Lower lobe of right lung (tissue), 2 donors: Measurements from ENCODE around the gene SRGAP3. TPM values are rescaled to one million over a fixed set of nuclear protein-coding genes. Genes with fewer than 3 reads are reported as not detected.

Source experiments
- ATAC-seq, 2 donors: fragments of 200-7000 bp; cut with Tn5 transposase; one replicate each; pipeline ENCODE4 v1.9.1; 2020 to 2022; ENCODE audit warnings: mild to moderate bottlenecking in 2 of 2, moderate library complexity in 2 of 2
- DNase-seq: peaks from one replicate; pipeline ENCODE4 v3.0.0-alpha.2; 2020
- H3K27ac ChIP-seq: fragments of 200-600 bp; one replicate; pipeline ENCODE4 v1.8.0; 2022
- H3K27me3 ChIP-seq: fragments of 200-600 bp; one replicate; pipeline ENCODE4 v1.8.0; 2022; ENCODE audit warnings: low read depth
- H3K36me3 ChIP-seq: fragments of 200-600 bp; one replicate; pipeline ENCODE4 v1.8.0; 2022; ENCODE audit warnings: mild to moderate bottlenecking
- H3K4me1 ChIP-seq: fragments of 200-600 bp; one replicate; pipeline ENCODE4 v1.8.0; 2022
- H3K4me3 ChIP-seq: fragments of 200-600 bp; one replicate; pipeline ENCODE4 v1.8.0; 2022; ENCODE audit warnings: mild to moderate bottlenecking
- H3K9me3 ChIP-seq: fragments of 200-600 bp; one replicate; pipeline ENCODE4 v1.8.0; 2022
- CTCF ChIP-seq: fragments of 200-600 bp; IDR thresholded peaks from one replicate; pipeline ENCODE4 v1.8.0; 2022; ENCODE audit warnings: antibody characterized with exemption, mild to moderate bottlenecking
- intact Hi-C: fragments of 100-400 bp; cut with DNase I; formaldehyde crosslinking; loops from one replicate; pipeline ENCODE4 v1.11.0; 2022
- total RNA-seq: library from RNA; stranded (reverse); fragmentation: NEBNext Ultra II Directional; extraction: Animal tissue kit (Norgen Biotek cat#: 25700); gene quantifications from one replicate; pipeline ENCODE4 v1.2.1, GENCODE V29; 2021
- donor health status: DM: no; HTN: yes; CAD: no; lungs with severe emphysema.

The SRGAP3 gene
- total RNA-seq, 1 donor from 2014 or later = 7.8 TPM

- Histone ChIP-seq H3K36me3 (no peaks in the 10 kb centered on the region), H3K9me3 (no peaks in the 10 kb centered on the region), H3K27me3 (no peaks in the 10 kb centered on the region), H3K27ac (no peak overlapping the region), H3K4me1 (no peaks in the 10 kb centered on the region), H3K4me3 (no peak overlapping the region)
- intact Hi-C loops = no loop called here
- DNase-seq (no peak), ATAC-seq (no peak)
- TF ChIP-seq CTCF = no peak
Observed at GRCh38 chr3:9224490-9224889, 25.0 kb downstream of the SRGAP3 start.

GRCh38 chr3:9223672-9224071, 25.8 kb downstream of the SRGAP3 start:
- no peaks in the 10 kb centered on the region for H3K36me3 ChIP-seq
- H3K4me1 ChIP-seq = no peaks in the 10 kb centered on the region
- no peak overlapping the region for H3K27ac ChIP-seq
- ATAC-seq (no peak), DNase-seq (no peak)
- no peak overlapping the region for H3K4me3 ChIP-seq
- no peak for TF ChIP-seq CTCF
- H3K9me3 ChIP-seq = no peaks in the 10 kb centered on the region
- H3K27me3 ChIP-seq = no peaks in the 10 kb centered on the region
- intact Hi-C loops = no loop called here

DNA sequence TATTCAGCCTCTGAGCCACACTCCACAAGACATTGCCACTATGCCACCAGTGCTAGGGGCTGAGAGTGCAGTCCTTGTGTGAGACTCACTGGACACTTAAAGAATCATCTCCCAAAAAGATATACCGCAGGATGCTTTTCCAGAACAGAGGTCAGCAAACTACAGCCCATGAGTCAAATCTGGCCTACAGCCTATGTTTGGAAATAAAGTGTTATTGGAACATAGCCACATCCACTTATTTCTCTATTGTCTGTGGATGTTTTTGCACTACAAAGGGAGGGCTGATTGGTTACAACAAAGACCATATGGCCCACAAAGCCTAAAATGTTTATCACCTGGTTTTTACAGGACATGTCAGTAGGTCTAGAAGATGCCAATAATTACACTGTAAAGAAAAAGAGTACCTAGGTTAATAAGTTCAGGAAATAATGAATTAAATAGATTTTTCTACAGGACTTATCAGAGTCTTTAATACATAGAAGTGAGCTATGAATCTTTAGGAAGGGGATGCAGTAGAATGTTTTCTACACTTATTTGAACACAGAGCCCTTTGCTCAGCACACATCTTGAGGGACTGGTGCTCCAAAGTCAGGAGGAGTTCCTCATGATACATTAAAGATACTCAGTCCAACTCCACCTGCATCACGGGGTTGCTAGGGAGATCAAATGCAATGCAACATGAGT, 26.3 kb downstream of the SRGAP3 start:
- Histone ChIP-seq H3K27me3 (no peaks in the 10 kb centered on the region), H3K27ac (no peak overlapping the region), H3K4me3 (no peak overlapping the region), H3K9me3 (no peaks in the 10 kb centered on the region), H3K4me1 (no peaks in the 10 kb centered on the region), H3K36me3 (no peaks in the 10 kb centered on the region)
- ATAC-seq (no peak), DNase-seq (no peak)
- TF ChIP-seq CTCF = no peak
- intact Hi-C loops = no loop called here

GRCh38 chr3:9222049-9222448, 27.4 kb downstream of the SRGAP3 start:
- Histone ChIP-seq H3K4me1 (no peaks in the 10 kb centered on the region), H3K9me3 (no peaks in the 10 kb centered on the region), H3K27me3 (no peaks in the 10 kb centered on the region), H3K27ac (no peak overlapping the region), H3K4me3 (no peak overlapping the region), H3K36me3 (no peaks in the 10 kb centered on the region)
- TF ChIP-seq CTCF = no peak
- intact Hi-C loops = no loop called here
- DNase-seq (no peak), ATAC-seq (no peak)

GRCh38 chr3:9218514-9218846, 31.0 kb downstream of the SRGAP3 start:
- no peaks in the 10 kb centered on the region for H3K4me1 ChIP-seq
- no peak overlapping the region for H3K27ac ChIP-seq
- H3K27me3 ChIP-seq = no peaks in the 10 kb centered on the region
- TF ChIP-seq CTCF = no peak
- intact Hi-C loops = no loop called here
- H3K4me3 ChIP-seq = no peak overlapping the region
- no peak for ATAC-seq
- no peaks in the 10 kb centered on the region for H3K36me3 ChIP-seq
- no peak for DNase-seq
- H3K9me3 ChIP-seq = no peaks in the 10 kb centered on the region
